HUES48 (cell line): ENCODE results near the gene IRS2.
"Not testable (repeated sequence)": the region's sequence is repeated elsewhere in the genome, so short reads cannot be mapped to it uniquely, and the experiment has no call there.

ENCODE experiments used
- H3K27ac ChIP-seq: one replicate; pipeline ENCODE4 v1.7.0; 2013; ENCODE audit warnings: low read depth, low read length, inconsistent platforms
- H3K27me3 ChIP-seq: 2 replicates; pipeline ENCODE4 v1.6.1; 2013; ENCODE audit warnings: mild to moderate bottlenecking, low read length; ENCODE audit not compliant: control insufficient read depth, insufficient read depth
- H3K36me3 ChIP-seq: 2 replicates; pipeline ENCODE4 v1.6.1; 2013; ENCODE audit warnings: low read length; ENCODE audit not compliant: control insufficient read depth, insufficient read depth
- H3K4me1 ChIP-seq: 2 replicates; pipeline ENCODE4 v1.6.1; 2013; ENCODE audit warnings: mild to moderate bottlenecking, low read length; ENCODE audit not compliant: control insufficient read depth, insufficient read depth
- H3K4me3 ChIP-seq: 2 replicates; pipeline ENCODE4 v1.5.1; 2013; ENCODE audit warnings: mild to moderate bottlenecking, low read depth, low read length
- H3K9ac ChIP-seq: 2 replicates; pipeline ENCODE4 v1.6.1; 2013; ENCODE audit warnings: mild to moderate bottlenecking, low read depth, low read length, moderate library complexity
- H3K9me3 ChIP-seq: 2 replicates; pipeline ENCODE4 v1.6.1; 2013; ENCODE audit warnings: low read length; ENCODE audit not compliant: control insufficient read depth, insufficient read depth

Gene IRS2

DNA sequence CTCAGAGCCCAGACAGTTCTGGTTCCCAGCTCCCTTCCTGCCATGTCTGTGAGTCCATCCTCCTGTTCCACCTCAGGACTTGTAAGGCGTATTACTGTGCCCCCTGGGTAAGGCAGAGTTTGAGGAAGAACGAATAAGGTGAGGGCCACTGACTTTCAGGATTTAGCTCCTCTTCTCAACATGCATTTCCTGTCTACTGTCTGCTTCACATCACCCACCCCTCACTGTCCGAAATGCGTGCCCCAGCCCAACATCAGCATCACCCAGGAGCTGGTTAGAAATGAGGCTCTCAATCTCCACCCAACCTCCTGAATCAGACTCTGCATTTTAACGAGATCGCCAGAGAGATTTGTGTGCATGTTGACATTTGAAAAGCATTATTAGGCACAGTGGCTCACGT is 44.4 kb downstream of the IRS2 start:
- Histone ChIP-seq H3K9ac (no peak overlapping the region), H3K4me3 (no peak overlapping the region), H3K4me1 (peaks cover 7% of the 10 kb centered on the region), H3K9me3 (no peaks in the 10 kb centered on the region), H3K27ac (no peak overlapping the region), H3K27me3 (no peaks in the 10 kb centered on the region), H3K36me3 (no peaks in the 10 kb centered on the region)

DNA sequence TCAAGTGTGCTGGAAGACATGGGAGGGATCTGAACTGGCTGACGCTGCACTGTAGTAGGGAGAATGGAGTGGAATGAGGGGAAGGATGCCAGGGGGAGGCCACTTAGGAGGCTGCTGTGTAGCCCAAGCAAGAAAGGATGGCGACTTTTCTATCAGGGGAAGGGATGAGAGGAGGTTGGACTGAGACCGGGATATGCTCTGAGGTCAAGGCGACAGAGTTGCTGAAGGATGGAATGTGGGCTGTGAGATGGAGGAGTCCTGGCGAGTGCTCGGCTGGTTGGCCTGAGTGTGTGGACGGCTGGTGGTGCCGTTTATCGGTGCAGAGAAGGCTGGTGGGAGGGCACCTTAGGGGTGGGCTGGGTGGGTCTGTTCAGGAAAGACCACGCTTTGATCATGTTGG is 45.7 kb downstream of the IRS2 start:
- H3K36me3 ChIP-seq = no peaks in the 10 kb centered on the region
- H3K27me3 ChIP-seq = no peaks in the 10 kb centered on the region
- no peaks in the 10 kb centered on the region for H3K9me3 ChIP-seq
- no peak overlapping the region for H3K27ac ChIP-seq
- H3K4me3 ChIP-seq = no peak overlapping the region
- peaks cover 7% of the 10 kb centered on the region for H3K4me1 ChIP-seq
- H3K9ac ChIP-seq = no peak overlapping the region

DNA sequence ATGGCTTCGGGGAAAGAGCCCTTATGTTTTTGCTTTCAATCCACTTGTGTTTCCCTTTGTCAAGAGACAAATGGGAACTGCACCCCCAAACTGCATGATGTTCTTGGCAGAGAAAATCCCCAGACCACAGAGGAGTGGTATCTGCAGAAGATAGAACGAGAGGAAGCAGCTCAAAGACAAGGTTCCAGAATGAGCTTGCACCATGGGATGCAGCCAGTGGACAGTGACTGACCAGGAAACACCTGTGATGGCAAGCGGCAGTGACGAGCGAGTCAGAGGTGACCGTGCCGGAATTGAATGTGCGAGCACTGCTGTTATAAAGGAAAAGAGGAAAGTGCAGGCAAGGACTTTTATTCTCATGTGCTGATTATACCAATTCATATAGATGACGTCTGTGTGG is 46.3 kb downstream of the IRS2 start:
- no peaks in the 10 kb centered on the region for H3K36me3 ChIP-seq
- H3K27ac ChIP-seq = no peak overlapping the region
- H3K27me3 ChIP-seq = no peaks in the 10 kb centered on the region
- no peak overlapping the region for H3K4me3 ChIP-seq
- H3K4me1 ChIP-seq = peaks cover 7% of the 10 kb centered on the region
- no peaks in the 10 kb centered on the region for H3K9me3 ChIP-seq
- H3K9ac ChIP-seq = no peak overlapping the region

DNA sequence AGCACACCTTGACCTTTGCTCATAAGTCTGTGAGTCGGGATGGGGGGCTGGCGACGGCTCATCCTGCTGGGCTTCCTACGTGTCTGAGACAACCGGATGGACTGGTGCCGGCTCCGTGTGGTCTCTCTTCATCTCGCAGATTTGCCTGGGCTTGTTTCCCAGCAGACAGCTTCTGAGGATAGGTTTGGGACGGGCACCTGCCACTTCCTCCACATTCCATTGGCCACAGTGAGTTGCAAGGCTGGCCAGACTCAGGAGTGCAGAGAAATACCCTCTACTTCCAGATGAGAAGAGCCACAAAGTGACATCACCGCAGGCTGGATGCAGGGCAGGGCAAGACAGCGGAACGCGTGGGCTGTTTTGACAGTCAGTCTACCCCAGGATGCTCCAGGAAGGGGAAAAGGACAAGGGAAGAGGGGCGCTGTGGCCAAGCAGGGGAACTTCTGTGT is 48.1 kb downstream of the IRS2 start:
- Histone ChIP-seq H3K4me1 (no peaks in the 10 kb centered on the region), H3K9ac (no peak overlapping the region), H3K36me3 (no peaks in the 10 kb centered on the region), H3K4me3 (no peak overlapping the region), H3K27ac (no peak overlapping the region), H3K9me3 (no peaks in the 10 kb centered on the region), H3K27me3 (no peaks in the 10 kb centered on the region)

DNA sequence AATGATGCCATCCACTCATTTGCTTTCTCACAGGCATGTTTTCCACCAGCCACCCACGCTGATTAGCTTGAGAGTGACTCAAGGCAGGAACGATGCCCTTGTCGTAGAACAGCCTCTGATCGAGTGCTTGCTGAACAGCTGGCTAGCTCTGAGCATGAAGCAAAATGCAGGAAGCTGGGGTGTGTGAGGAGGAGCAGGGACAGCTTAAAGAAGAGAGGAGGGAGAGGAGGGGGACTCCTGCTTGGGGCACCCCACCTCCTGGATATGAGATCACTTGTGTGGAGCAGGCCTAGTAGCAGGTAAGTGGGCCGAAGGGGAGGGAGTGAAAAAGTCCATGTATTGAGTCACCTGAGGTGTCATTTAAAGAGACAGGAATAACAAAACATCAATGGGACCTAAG is 48.8 kb downstream of the IRS2 start:
- Histone ChIP-seq H3K4me1 (no peaks in the 10 kb centered on the region), H3K9me3 (no peaks in the 10 kb centered on the region), H3K27ac (no peak overlapping the region), H3K27me3 (no peaks in the 10 kb centered on the region), H3K9ac (no peak overlapping the region), H3K36me3 (no peaks in the 10 kb centered on the region), H3K4me3 (no peak overlapping the region)

DNA sequence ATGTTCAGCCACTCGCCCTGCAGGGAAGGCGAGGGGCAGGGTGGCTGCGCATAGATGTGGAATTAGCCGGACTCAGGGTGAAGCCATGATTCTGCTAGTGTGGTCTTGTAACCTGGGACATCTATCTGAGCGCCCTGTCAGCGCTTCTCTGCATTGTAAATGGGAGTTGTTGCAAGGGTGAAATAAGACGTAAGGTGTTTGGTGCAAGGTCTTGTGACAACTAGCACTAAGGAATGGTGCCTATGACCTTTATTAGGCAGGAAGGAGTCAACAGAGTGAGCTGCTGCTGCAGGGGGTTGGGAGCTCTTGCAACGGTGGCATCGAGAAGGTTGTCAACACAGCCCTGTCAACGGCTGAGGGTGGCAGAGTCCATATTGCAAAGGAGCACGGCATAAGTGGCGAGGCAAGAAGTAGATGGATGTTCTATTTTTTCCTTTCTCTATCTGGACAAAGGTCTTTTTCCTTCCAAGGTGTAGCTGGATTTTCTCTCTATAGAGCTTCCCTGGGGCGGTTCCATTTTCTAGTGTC is 49.3 kb downstream of the IRS2 start:
- Histone ChIP-seq H3K9me3 (no peaks in the 10 kb centered on the region), H3K4me3 (no peak overlapping the region), H3K9ac (no peak overlapping the region), H3K27ac (no peak overlapping the region), H3K4me1 (no peaks in the 10 kb centered on the region), H3K27me3 (no peaks in the 10 kb centered on the region), H3K36me3 (no peaks in the 10 kb centered on the region)

DNA sequence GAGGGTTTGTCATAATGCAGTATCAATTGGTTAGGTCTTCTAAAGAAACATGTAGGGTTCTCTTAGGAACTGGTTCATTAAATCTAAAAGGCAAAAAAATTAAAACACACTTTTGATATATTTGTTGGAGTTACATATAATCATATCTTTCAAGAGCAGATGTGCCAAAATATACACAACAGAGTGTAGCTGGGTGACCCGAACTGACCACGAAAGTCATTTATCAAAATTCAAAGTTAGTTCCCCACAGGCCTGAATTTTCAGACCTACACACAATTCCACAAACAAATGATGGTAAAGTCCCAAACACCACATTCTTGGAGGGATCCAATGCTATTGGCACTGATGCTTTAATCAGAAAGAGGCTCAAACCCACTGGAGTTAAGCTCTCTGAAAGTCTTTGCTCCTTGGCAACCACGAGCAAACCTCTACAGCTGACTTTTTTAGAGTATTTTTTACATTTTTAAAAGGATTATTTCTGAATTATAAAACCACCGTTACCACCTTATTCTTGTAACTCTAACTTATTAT is 50.9 kb downstream of the IRS2 start:
- Histone ChIP-seq H3K27ac (no peak overlapping the region), H3K9me3 (no peaks in the 10 kb centered on the region), H3K36me3 (no peaks in the 10 kb centered on the region), H3K9ac (no peak overlapping the region), H3K4me1 (no peaks in the 10 kb centered on the region), H3K4me3 (no peak overlapping the region), H3K27me3 (no peaks in the 10 kb centered on the region)

DNA sequence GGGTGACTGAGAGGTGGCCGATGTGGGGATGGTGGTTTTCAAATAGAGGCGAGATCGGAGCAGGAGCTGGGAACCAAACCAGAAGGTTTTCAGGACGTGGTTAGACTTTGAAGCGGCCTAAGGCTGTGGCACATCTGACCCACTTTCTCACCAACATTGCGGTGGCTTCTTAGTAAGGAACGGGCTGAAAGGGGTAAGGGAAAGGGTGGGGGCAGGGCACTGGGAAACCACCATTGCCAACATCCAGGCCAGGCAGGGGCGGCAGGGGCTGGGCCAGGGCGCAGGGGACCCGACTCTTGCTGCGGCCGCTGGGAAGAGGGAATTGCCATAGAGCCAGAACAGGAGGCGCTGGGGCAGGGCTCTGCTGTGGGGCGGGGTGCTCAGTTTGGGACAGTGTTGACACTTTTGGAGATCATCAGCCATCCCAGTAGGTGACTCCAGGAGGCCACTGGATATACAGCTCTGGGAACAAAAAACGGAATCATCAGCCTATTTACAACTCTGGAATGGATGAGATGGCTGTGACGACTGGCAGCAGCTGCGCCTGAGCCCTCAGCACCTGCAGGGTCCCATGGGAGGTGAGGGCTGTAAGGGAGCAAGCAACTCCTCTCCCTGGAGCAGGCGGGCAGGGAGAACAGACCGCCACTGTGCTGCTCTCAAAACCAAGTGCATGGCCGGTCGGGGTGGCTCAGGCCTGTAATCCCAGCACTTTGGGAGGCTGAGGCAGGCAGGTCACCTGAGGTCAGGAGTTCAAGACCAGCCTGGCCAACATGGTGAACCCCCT is 52.2 kb downstream of the IRS2 start:
- H3K27ac ChIP-seq = no peak overlapping the region
- H3K36me3 ChIP-seq = no peaks in the 10 kb centered on the region
- no peaks in the 10 kb centered on the region for H3K27me3 ChIP-seq
- H3K4me3 ChIP-seq = no peak overlapping the region
- no peaks in the 10 kb centered on the region for H3K9me3 ChIP-seq
- H3K9ac ChIP-seq = no peak overlapping the region
- peaks cover 5% of the 10 kb centered on the region; the same call in 1 of the 2 replicates for H3K4me1 ChIP-seq

DNA sequence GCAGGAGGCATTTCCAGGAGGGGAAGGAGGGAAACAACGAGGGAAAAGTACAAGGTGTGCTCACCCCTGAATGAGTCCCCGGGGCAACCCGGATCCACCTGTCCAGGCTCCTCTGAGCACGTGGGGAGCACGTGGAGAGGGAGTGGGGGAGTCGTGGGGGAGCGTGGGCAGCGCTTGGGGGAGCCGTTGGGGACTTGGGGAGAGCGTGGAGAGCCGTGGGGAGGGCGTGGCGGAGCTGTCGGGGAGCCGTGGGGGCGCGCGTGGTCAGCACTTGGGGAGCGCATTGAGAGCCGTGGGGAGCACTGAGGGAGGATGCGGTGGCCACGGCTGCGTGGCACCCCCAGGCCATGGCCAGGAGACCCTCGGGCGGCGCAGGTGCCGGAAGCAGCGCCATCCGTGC is 52.8 kb downstream of the IRS2 start:
- no peak overlapping the region for H3K27ac ChIP-seq
- no peaks in the 10 kb centered on the region for H3K9me3 ChIP-seq
- H3K4me3 ChIP-seq = no peak overlapping the region
- peaks cover 11% of the 10 kb centered on the region for H3K4me1 ChIP-seq
- H3K9ac ChIP-seq = no peak overlapping the region
- H3K27me3 ChIP-seq = no peaks in the 10 kb centered on the region
- no peaks in the 10 kb centered on the region for H3K36me3 ChIP-seq

DNA sequence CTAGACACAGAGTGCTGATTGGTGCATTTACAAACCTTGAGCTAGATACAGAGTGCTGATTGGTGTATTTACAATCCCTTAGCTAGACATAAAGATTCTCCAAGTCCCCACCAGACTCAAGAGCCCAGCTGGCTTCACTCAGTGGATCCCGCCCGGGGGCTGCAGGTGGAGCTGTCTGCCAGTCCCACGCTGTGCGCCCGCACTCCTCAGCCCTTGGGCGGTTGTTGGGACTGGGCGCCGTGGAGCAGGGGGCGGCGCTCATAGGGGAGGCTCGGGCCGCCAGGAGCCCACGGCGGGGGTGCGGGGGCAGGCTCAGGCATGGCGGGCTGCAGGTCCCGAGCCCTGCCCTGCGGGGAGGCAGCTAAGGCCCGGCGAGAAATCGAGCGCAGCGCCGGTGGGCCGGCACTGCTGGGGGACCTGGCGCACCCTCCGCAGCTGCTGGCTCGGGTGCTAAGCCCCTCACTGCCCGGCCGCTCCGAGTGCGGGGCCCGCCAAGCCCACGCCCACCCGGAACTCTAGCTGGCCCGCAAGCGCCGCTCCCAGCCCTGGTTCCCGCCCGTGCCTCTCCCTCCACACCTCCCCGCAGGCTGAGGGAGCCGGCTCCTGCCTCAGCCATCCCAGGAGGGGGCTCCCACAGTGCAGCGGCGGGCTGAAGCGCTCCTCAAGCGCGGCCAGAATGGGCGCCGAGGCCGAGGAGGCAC is 53.8 kb downstream of the IRS2 start:
- H3K9me3 ChIP-seq, H3K27ac ChIP-seq, H3K36me3 ChIP-seq, H3K9ac ChIP-seq, H3K4me3 ChIP-seq, H3K27me3 ChIP-seq: not testable (repeated sequence)
- peaks cover 12% of the 10 kb centered on the region for H3K4me1 ChIP-seq

DNA sequence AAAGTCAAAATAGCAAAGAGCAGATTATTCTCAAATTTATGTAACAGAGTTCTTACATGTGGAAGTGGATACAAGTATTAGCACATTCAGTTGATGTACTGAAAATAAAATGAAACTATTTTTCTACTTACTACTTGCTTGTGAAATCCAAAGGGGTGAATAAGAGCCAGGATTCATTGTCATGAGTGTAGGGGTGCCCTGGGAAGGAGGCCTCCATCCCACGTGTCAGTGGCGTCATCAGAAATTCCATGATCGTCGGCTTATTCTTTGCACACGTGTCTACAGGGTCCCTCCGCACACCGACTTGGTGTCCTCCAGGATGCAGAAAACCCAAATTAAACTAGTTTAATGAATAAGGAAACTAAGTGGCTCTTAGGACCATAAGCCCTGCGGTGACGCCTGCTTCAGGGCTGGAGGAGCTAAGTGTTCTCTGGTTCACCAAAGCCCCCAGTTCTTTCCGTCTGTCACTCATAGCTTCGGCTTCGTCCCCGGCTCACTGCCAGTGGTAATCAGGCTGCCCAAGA is 55.5 kb downstream of the IRS2 start:
- no peak overlapping the region for H3K4me3 ChIP-seq
- H3K27ac ChIP-seq = no peak overlapping the region
- no peaks in the 10 kb centered on the region for H3K36me3 ChIP-seq
- H3K27me3 ChIP-seq = no peaks in the 10 kb centered on the region
- no peaks in the 10 kb centered on the region for H3K9me3 ChIP-seq
- no peak overlapping the region for H3K9ac ChIP-seq
- peaks cover 12% of the 10 kb centered on the region for H3K4me1 ChIP-seq
